GM19240 (cell line): ENCODE data around the gene SCAF11.
"Not testable (repeated sequence)": the region's sequence is repeated elsewhere in the genome, so short reads cannot be mapped to it uniquely, and the experiment has no call there.

ENCODE experiments used
- DNase-seq: peaks from one replicate; pipeline ENCODE4 v3.0.0; 2011; ENCODE audit warnings: low spot score; ENCODE audit not compliant: insufficient read length

SCAF11 gene, protein sequence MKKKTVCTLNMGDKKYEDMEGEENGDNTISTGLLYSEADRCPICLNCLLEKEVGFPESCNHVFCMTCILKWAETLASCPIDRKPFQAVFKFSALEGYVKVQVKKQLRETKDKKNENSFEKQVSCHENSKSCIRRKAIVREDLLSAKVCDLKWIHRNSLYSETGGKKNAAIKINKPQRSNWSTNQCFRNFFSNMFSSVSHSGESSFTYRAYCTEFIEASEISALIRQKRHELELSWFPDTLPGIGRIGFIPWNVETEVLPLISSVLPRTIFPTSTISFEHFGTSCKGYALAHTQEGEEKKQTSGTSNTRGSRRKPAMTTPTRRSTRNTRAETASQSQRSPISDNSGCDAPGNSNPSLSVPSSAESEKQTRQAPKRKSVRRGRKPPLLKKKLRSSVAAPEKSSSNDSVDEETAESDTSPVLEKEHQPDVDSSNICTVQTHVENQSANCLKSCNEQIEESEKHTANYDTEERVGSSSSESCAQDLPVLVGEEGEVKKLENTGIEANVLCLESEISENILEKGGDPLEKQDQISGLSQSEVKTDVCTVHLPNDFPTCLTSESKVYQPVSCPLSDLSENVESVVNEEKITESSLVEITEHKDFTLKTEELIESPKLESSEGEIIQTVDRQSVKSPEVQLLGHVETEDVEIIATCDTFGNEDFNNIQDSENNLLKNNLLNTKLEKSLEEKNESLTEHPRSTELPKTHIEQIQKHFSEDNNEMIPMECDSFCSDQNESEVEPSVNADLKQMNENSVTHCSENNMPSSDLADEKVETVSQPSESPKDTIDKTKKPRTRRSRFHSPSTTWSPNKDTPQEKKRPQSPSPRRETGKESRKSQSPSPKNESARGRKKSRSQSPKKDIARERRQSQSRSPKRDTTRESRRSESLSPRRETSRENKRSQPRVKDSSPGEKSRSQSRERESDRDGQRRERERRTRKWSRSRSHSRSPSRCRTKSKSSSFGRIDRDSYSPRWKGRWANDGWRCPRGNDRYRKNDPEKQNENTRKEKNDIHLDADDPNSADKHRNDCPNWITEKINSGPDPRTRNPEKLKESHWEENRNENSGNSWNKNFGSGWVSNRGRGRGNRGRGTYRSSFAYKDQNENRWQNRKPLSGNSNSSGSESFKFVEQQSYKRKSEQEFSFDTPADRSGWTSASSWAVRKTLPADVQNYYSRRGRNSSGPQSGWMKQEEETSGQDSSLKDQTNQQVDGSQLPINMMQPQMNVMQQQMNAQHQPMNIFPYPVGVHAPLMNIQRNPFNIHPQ (N-terminal part only)

DNA sequence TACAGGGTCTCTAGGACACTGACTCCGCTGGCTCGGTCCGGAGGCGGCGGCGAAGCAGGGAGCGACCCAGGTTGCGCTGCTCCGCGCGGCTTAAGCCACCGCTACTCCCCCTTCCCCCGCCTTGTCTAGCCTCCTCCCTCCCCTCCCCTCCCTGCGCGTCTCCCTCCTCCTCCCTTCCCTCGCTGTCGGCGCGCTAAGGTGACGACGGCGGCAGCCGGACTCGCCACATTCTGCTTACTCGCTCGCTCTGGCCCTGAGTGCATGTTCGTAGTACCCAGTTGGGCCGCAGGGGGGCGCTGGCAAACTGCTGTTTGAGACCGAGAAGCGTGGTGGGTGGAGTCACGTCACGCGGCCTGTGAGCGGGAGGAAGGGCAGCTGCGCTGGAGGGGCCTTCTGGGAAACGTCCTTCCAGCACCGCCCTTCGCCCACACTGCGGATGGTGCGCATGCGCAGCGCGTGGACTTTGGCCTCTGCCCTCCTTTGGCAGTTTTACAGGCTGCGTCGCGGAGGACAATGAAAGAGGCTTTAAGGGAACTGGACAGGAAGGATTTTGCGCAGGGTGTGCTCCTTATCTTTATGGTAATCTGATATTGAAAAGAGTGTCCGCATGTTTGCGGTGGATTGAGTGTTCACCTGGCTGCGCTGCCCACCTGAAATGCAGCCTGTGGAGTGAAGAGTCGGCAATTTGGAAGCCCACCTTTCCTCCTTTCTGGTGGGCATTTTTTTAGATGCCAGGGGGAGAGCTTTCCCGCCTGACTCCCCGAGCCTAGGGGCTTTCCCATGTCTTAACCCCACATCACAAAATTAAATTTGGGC is at the start of gene SCAF11:
TSS of gene SCAF11 (minus strand) at position 107 of the 816 bp plus-strand sequence. CDS start 26,407 bp downstream, outside the sequence.
- peak; percentile 64 for DNase-seq

DNA sequence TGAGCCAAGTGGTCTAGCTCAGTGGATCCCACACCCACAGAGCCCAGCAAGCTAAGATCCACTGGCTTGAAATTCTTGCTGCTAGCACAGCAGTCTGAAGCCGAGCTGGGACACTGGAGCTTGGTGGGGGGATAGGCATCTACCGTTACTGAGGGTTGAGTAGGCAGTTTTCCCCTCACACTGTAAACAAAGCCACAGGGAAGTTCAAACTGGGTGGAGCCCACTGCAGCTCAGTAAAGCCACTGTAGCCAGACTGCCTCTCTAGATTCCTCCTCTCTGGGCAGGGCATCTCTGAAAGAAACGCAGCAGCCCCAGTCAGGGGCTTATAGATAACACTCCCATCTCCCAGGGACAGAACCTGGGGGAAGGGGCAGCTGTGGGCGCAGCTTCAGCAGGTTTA is 46.7 kb upstream of the SCAF11 start:
- not testable (repeated sequence) for DNase-seq

DNA sequence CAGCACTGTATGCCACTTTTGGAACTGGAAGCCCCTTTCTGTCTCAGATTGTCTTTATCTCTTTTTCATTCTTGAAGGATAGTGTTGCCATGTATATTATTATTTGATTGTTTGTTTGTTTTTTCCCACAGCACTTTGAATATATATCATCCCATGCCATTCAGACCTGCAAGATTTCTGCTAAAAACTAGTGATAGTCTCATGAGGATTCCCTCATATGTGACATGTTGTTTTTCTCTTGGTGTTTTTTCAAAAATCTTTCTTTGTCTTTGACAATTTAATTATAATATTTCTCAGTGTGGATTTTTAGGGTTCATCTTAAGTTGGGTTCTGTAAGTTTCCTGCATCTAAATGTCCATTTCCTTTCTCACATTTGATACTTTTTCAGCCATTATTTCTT is 36.8 kb upstream of the SCAF11 start:
- DNase-seq: no peak

DNA sequence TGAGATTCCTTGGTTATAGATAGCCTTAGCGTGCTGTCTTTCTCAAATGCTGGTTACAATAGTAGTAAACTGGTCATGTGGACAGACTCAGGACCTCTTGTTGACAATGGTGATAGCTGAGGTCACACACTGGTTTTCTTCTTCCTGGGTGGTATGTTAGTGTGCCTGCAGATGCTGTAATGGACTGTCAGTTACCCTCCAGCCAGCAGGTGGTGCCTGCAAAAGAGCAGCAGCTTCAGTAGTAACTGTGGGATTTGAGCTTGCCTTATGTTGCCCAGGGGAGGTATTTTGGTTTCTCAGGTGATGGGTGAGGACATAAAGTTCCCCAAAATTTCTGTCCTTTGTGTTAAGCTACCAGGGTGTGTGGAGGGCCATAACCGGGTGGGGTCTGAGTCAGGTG is 33.7 kb upstream of the SCAF11 start:
- no peak for DNase-seq

DNA sequence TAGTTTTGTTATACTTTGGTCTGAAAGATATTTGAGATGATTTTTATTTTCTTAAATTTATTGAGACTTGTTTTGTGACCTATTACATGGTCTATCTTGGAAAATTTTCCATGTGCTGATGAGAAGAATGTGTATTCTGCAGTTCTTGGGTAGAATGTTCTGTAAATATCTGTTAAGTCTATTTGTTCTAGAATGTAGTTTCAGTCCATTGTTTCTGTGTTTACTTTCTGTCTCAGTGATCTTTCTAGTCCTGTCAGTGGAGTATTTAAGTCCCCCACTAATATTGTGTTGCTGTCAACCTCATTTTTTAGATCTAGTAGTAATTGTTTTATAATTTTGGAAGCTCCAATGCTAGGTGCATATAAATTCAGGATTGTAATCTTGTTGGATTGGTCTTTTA is 30.4 kb upstream of the SCAF11 start:
- DNase-seq: no peak

DNA sequence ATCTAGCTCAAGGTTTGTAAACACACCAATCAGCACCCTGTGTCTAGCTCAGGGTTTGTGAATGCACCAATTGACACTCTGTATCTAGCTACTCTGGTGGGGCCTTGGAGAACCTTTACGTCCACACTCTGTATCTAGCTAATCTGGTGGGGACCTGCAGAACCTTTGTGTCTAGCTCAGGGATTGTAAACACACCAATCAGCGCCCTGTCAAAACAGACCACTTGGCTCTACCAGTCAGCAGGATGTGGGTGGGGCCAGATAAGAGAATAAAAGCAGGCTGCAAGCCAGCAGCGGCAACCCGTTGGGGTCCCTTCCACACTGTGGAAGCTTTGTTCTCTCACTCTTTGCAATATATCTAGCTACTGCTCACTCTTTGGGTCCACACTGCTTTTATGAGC is 28.3 kb upstream of the SCAF11 start:
- DNase-seq: not testable (repeated sequence)

DNA sequence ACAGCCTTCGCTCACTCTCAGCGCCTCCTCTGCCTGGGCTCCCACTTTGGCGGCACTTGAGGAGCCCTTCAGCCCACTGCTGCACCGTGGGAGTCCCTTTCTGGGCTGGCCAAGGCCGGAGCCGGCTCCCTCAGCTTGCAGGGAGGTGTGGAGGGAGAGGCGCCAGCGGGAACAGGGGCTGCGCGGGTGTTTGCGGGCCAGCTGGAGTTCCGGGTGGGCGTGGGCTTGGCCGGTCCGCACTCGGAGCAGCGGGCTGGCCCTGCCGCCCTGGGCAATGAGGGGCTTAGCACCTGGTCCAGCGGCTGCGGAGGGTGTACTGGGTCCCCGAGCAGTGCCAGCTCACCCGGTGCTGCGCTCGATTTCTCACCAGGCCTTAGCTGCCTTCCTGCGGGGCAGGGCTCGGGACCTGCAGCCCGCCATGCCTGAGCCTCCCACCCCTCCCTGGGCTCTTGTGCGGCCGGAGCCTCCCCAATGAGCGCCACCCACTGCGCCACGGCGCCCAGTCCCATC is 27.5 kb upstream of the SCAF11 start:
- DNase-seq: not testable (repeated sequence)

DNA sequence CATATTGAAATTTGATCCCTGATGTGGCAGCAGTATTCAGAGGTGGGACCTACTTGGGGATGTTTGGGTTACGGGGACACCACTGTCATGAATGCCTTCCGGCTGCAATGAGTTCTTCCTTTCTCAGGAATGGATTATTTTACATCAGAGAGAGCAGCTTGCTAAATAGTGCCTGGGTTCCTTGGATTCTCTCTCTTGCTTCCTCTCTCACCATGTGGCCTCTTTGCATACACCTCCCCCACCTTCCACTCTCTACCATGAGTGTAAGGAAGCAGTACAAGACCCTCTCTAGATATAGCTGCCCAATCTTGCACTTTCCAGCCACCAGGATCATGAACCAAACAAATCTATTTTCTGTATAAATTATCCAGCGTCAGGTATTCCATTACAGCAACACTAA is 15.4 kb upstream of the SCAF11 start:
- DNase-seq: no peak

DNA sequence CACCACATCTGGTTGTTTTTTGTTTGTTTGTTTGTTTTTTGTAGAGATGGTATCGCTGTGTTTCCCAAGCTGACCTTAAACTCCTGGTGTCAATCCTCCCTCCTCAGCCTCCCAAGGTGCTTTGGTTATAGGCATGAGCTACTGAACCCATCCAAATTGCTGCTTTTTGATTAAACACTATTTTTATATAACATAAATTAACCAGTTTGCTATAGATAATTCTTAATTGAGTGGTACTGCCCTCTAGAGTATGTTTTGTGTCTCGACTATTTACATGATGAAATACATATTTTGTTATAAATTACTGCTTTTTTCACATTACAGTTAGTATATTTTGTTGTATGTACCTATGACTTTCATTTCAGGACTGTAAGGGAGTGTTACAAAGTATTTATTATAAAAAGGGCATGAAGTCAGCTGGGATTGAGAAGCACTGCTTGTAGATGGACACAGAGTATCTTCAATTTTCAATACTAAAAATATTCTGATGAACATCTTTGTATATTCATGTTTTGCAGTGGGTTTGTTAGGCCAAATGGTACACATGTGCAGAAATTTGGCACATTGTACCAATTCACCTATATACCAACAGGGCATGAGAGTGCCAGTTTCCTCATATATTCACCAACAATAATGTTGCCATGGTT is 14.9 kb upstream of the SCAF11 start:
- DNase-seq: no peak

DNA sequence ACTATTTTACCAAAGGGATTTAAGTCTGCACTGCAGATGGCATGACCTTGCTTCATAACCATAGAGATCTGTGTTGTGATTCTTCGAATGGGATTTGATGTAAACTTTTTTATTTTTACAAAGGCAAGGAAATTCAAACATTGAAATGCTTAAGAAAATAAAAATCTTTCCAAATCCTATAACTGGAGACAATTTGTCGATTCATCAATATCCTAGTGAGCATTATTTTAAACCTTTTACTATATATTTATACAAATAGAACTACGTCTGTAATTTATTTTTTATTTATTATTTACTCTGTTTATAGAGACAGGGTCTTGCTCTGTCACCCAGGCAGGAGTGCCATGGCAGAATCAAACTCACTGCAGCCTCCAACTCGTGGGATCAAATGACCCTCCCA is 14.3 kb upstream of the SCAF11 start:
- no peak for DNase-seq

DNA sequence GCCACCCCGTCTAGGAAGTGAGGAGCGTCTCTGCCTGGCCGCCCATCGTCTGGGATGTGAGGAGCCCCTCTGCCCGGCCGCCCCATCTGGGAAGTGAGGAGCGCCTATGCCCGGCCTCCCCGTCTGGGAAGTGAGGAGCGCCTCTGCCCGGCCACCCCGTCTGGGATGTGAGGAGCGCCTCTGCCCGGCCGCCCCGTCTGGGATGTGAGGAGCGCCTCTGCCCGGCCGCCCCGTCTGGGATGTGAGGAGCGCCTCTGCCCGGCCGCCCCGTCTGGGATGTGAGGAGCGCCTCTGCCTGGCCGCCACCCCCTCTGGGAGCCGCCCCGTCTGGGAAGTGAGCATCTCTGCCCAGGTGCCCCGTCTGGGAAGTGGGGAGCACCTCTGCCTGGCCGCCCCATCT is 9.7 kb upstream of the SCAF11 start:
- not testable (repeated sequence) for DNase-seq

DNA sequence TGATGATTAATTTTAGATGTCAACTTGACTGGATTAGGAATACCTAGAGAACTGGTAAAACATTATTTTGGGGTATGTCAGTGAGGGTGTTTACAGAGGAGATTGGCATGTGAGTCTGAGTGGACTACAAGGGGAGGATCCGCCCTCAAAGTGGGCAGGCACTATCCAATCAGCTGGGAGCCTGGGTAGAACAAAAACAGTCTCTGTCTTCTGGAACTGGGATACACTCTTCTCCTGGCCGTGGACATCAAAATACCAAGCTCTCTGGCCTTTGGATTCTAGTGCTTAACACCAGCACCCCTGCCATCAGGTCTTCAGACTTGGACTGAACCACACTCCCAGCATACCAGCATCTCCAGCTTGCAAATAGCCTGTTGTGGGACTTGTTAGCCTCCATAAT is 4.4 kb upstream of the SCAF11 start:
- DNase-seq: no peak

DNA sequence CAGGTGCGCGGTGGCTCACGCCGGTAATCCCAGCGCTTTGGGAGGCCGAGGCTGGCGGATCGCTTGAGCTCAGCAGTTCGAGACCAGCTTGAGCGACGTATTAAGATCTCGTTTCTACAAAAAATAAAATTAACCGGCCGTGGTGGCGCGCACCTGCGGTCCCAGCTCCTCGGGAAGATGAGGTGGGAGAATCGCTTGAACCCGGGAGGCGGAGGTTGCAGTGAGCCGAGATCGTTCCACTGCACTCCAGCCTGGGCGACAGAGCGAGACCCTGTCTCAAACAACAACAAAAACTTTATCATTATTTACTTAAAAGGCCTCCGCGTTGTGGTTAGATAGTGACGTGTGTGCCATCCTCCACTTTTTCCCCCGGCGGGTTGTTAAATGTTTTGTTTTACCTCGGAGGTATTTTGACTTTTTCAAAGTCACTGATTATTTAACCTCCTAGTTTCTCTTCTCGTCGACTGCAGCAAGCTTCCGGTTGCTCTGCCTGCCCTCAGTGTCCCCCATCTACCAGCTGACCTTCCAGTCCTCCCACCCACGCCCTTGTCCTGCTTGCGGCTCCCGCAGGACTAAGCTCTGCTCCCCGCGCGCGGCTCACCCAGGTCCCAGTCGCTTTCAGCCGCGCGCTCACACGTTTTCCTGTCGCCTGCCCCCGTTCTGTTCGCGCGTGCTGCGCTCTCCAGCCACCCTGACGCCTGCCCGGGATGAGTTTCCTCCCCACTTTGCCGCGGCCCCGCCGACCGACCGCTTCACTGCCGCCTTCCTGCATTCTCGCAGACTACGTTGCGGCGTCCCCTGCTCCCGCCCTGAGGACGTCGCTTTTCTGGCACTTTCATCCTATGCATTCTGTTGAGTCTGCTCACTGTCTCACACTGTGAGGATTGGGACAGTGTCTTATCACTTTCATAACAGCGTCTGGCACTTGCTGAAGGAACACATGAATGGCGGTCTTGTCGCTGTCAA is 1.2 kb upstream of the SCAF11 start:
- DNase-seq: peak; percentile 33

DNA sequence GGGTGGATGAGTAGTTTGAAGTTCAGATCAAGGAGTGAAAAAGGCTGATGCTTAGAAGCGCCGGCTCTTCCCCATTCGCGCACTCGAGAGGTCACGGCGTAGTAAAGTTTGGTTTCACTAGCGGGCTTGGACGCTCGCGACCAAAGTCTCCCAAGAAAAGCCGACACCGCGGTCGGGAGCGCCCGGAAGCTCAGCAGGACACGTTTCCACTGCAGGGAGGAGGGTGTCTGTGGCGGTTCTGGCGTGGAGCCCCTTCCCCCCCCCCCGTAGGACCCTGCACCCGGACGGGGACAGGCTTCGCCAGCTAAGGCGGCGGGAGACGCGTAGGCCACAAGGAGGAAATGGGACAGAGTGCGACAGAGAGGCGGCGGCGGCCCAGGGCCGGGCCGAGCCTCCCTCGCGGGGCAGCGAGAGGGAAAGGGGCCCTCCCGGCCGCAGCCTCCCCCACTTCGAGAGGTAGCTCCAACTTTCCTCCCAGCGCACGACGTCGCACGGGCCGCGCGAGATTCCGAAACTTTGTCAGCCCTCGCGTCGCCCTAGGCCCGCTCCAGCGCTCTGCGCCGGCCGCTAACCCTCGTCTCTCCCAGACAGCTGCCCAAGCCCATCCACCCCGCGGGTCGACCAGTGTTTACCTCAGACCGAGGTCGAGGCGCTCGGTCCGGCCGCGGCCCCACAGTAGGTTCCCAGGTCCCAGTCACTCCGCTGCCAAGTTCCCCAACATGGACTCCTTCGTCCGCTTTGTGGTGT is 480 bp downstream of the SCAF11 start:
- no peak for DNase-seq

DNA sequence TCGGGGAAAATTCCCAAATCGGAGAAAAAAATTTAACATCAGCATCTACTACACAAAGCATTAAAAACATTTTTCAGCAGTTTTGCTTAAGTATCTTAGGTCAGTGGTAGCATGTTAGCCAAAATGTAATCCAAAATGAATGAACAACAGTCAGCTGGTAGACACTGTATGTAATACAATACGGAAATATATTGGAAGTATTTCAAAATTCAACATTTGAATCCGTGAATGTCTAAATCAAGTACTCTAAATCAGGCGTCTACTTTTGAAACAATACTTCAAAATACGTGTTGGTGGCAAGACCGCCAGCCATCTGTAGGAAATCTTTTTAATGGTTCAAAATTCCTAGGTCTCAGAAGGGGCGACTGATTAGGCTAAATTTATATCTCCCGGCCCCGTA is 1.1 kb downstream of the SCAF11 start:
- DNase-seq: no peak

DNA sequence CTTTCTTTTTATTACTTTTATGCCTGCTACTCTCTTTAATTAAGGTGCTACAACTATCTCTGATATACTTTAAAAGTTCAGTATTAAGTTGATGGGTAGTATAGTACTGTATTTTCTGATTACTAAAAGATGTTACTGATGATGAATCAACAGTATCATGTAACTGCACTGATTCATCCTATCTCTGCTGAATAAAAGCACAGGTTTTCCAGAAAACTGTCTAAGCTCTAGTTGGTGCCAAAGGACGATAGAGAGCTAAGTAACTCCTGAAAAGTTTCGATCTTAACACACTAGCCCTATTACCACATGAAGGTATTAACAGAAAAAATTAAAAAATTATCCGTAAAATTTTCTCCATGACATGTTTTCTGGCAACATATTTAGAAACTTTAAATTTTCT is 2.1 kb downstream of the SCAF11 start:
- no peak for DNase-seq

DNA sequence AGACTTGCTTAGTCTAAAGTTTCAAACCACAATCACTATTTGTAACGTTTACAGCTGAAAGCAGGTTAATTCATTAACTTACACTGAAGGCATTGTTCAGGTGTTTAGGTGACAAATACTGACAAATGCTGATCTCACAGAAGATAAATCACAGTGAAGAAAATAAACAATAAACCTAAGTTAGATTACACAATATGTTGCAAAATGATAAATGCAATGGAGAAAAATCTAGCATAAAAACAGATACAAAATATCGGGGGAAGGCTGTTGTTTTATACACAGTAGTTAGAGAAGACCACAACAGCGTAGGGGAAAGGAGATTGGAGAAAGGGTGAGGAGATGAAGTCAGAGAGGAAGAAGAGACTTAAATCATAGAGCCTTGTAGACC is 3.0 kb downstream of the SCAF11 start:
- no peak for DNase-seq

DNA sequence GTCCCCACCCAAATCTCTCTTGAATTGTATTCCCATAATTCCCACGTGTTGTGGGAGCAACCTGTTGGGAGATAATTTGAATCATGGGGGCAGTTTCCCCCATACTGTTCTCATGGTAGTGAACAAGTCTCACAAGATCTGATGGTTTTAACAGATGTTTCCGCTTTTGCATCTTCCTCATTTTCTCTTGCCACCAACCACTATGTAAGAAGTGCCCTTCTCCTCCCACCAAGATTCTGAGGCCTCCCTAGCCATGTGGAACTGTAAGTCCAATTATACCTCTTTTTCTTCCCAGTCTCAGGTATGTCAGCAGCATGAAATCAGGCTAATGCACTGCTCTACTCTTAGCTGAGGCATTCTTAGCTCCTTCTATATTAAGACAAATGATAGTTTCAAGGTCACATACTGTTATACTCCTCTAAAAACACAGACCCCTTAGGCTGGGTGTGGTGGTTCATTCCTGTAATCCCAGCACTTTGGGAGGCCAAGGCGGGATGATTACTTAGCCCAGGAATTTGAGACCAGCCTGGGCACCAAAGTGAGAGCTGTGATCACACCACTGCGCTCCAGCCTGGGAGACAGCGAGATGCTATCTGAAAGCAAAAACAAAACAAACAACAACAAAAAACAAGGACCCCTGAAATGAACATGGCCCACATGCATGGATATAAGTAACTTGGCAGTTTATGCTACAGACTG is 3.6 kb downstream of the SCAF11 start:
- DNase-seq: no peak
